Effector memory CD8-positive, alpha-beta T cell (primary cell): ENCODE measurements around the gene FRMD7.
A peak's percentile ranks its signal among the peaks of the same experiment; 100 is the strongest.

ENCODE experiments used
- ATAC-seq: fragments of 150-1000 bp; cut with Tn5 transposase; replicated peaks from 2 replicates; pipeline ENCODE4 v1.10.0; 2021; ENCODE audit warnings: mild to moderate bottlenecking, moderate library complexity
- DNase-seq, 3 experiments: peaks; one replicate each; pipeline ENCODE4 v3.0.0; 2021
- H3K27ac Mint-ChIP-seq, 2 donors: one replicate each; pipeline ENCODE4 v1.8.0; 2022; ENCODE audit warnings: mild to moderate bottlenecking in 2 of 2, mixed read lengths in 2 of 2, moderate library complexity in 2 of 2
- H3K27me3 Mint-ChIP-seq, 2 donors: one replicate each; pipeline ENCODE4 v1.8.0; 2022; ENCODE audit warnings: mixed read lengths in 2 of 2
- H3K36me3 Mint-ChIP-seq: one replicate; pipeline ENCODE4 v1.8.0; 2022; ENCODE audit warnings: mild to moderate bottlenecking, moderate library complexity, mixed read lengths; ENCODE audit not compliant: insufficient read depth
- H3K4me1 Mint-ChIP-seq, 2 donors: one replicate each; pipeline ENCODE4 v1.8.0; 2022; ENCODE audit warnings: low read depth in 2 of 2, mixed read lengths in 2 of 2
- H3K4me3 Mint-ChIP-seq, 2 donors: one replicate each; pipeline ENCODE4 v1.8.0; 2022; ENCODE audit warnings: mild to moderate bottlenecking in 2 of 2, mixed read lengths in 2 of 2, moderate library complexity in 2 of 2
- H3K9me3 Mint-ChIP-seq, 2 donors: one replicate each; pipeline ENCODE4 v1.8.0; 2022; ENCODE audit warnings: mixed read lengths in 2 of 2

The FRMD7 gene

GRCh38 chrX:132041015-132041414 lies 86.8 kb downstream of the FRMD7 start:
- Mint-ChIP-seq H3K9me3 (no peaks in the 10 kb centered on the region), H3K4me1 (peaks cover 24 to 58% of the 10 kb centered on the region in 2 donors)

DNA sequence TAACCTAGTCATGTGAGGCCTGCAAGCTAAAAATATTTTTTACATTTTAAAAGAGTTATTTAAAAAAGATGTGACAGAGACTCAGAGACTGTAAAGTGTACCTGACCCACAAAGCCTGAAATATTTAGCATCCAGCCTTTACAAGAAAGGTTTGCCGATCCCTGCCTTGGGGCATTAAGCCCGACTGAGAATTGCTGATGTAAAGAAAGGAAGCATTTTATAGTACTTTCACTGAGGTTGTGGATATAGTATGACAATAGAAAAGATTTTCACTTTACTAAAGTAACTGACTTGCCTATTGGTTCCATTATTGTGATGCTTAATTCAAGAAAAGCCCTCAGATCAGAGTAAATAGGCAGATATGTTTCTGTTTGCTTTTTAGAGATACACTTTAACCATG lies 87.8 kb downstream of the FRMD7 start:
- DNase-seq (no peak), ATAC-seq (no peak)
- Mint-ChIP-seq H3K27ac (no peak overlapping the region), H3K4me1 (peaks cover 19 to 54% of the 10 kb centered on the region in 2 donors), H3K27me3 (no peaks in the 10 kb centered on the region), H3K36me3 (peaks cover 3% of the 10 kb centered on the region), H3K4me3 (peak overlapping the region in 1 of 2 donors; percentile 20), H3K9me3 (no peaks in the 10 kb centered on the region)

More at GRCh38 chrX:132041015-132041414, 86.8 kb downstream of the FRMD7 start:
- Mint-ChIP-seq H3K27ac (no peak overlapping the region), H3K36me3 (peaks cover 3% of the 10 kb centered on the region), H3K27me3 (no peaks in the 10 kb centered on the region), H3K4me3 (peak overlapping the region in 1 of 2 donors; percentile 20)
- DNase-seq (no peak), ATAC-seq (no peak)

DNA sequence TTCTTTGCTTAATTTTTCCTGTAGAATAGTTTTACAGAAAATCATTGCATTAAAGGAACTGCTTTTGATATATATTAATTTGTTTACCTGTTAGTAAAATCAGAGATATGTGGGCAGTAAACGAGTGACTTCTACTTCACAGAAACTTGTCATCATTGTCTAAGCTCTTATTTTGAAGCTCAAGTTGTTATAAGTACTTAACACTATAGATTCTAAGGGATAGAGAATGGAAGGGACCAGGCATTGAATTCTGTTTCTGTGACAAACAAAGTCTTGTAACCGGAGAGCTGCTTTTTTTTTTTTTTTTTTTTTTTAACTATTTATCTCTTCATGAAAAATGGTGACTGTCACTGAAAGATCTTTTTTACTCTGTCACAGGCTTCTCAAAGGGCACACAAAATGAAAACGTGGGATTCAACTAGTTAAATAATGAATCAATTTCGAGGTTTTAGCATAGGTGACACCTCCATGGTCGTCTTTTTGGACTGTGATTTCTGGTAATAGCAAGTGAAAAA lies 90.3 kb downstream of the FRMD7 start:
- Mint-ChIP-seq H3K9me3 (no peaks in the 10 kb centered on the region), H3K27me3 (no peaks in the 10 kb centered on the region), H3K4me1 (peaks cover 20 to 59% of the 10 kb centered on the region in 2 donors), H3K27ac (no peak overlapping the region), H3K4me3 (peak overlapping the region; percentile 8 to 48), H3K36me3 (peaks cover 8% of the 10 kb centered on the region)
- ATAC-seq: no peak
- no peak for DNase-seq

DNA sequence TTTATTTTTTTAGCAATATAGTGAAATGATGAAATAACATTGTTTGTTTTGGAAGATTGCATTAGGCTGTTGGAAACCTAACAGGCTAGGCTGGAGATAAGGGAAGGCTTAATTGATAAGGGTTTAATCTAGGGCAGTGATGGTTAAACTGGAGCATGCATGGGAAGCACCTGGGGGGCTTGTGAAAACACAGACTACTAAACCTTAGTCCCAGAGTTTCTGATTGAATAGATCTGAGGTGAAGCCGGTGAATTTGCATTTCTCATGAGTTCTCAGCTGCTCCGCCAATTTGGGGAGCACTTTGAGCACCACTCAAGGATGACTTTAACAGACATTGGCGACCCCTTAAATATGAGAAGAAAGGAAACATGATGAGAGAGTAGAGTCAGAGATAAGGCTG lies 93.2 kb downstream of the FRMD7 start:
- H3K4me1 Mint-ChIP-seq: peaks cover 26 to 54% of the 10 kb centered on the region in 2 donors
- H3K27ac Mint-ChIP-seq: no peak overlapping the region
- ATAC-seq (no peak), DNase-seq (no peak)
- H3K36me3 Mint-ChIP-seq: peaks cover 8% of the 10 kb centered on the region
- H3K9me3 Mint-ChIP-seq: no peaks in the 10 kb centered on the region
- H3K4me3 Mint-ChIP-seq: peak overlapping the region; percentile 22 to 46
- no peaks in the 10 kb centered on the region for H3K27me3 Mint-ChIP-seq

DNA sequence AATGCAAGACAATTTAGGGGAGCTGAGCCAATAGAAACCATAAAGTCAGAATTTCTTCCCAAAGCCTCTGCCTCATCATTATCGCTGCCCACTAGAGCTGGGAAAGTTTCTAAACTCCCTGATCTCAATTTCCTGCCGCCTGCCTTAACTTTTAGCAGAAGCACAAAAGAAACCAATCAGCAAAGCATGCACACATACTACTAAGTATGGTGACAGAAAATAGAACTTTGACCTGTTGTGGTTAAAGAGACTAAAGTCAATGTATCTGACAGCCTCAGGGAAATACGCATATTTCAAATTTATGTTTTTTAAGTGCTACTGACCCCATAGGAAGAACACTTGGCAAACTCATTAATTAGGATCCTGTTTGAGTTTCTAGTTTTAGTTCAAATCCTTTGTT lies 94.7 kb downstream of the FRMD7 start:
- peaks cover 39 to 61% of the 10 kb centered on the region in 2 donors for H3K4me1 Mint-ChIP-seq
- H3K4me3 Mint-ChIP-seq: no peak overlapping the region
- DNase-seq: no peak
- ATAC-seq: no peak
- H3K27ac Mint-ChIP-seq: peak overlapping the region in 1 of 2 donors; percentile 58
- no peaks in the 10 kb centered on the region for H3K9me3 Mint-ChIP-seq
- no peaks in the 10 kb centered on the region for H3K27me3 Mint-ChIP-seq
- peaks cover 11% of the 10 kb centered on the region for H3K36me3 Mint-ChIP-seq

DNA sequence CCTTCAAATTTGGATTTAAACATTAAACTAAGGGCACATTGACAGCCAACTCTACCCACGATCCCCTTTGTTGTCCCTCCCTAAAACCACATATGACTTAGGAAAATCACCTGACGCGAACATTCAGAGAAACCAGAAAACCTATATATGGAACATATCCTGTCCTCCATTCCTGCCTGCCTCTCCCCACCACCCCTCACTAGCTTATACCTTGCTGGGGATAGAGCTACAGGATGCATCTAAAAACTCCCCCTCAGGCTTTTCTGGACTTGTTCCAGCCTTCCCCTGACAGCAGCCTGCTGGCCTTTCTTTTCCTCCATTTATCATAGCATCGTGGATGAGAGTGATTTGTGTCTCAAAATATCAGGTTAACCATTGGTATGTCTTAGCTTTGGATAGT lies 96.0 kb downstream of the FRMD7 start:
- DNase-seq (no peak), ATAC-seq (peak; percentile 29)
- Mint-ChIP-seq H3K27ac (peak overlapping the region; percentile 13 to 81), H3K36me3 (peaks cover 15% of the 10 kb centered on the region), H3K4me1 (peaks cover 40 to 59% of the 10 kb centered on the region in 2 donors), H3K4me3 (peak overlapping the region; percentile 56 to 70), H3K9me3 (no peaks in the 10 kb centered on the region), H3K27me3 (no peaks in the 10 kb centered on the region)

GRCh38 chrX:132030264-132030663 lies 97.6 kb downstream of the FRMD7 start:
- Mint-ChIP-seq H3K27me3 (no peaks in the 10 kb centered on the region), H3K27ac (peak overlapping the region; percentile 47 to 89), H3K9me3 (no peaks in the 10 kb centered on the region), H3K4me1 (peaks cover 40 to 57% of the 10 kb centered on the region in 2 donors), H3K4me3 (peak overlapping the region; percentile 13 to 36), H3K36me3 (peaks cover 15% of the 10 kb centered on the region)
- no peak for DNase-seq
- ATAC-seq: no peak
